ENCODE measurements around the gene PIK3R1. TPM values are rescaled to one million over a fixed set of nuclear protein-coding genes. Genes with fewer than 3 reads are reported as not detected.

PIK3R1 gene
- polyA plus RNA-seq, 1 donor (not counting 4 experiments of a cell fraction or from before 2014, with no cell fraction given) = 16.7 TPM

- Histone ChIP-seq H3K36me3 (ENCODE audit: control insufficient read depth in 2 of 2, extremely low read depth in 1 of 2, insufficient read depth in 2 of 2, low read length in 2 of 2) (peaks cover 12 to 31% of the 10 kb centered on the region in 2 experiments), H3K27me3 (ENCODE audit: control insufficient read depth, extremely low read depth, insufficient read depth, low read length) (no peaks in the 10 kb centered on the region)
- no peak for FAIRE-seq
Observed at GRCh38 chr5:68297656-68298055, 82.1 kb downstream of the PIK3R1 start.

GRCh38 chr5:68298479-68298878, 82.9 kb downstream of the PIK3R1 start:
- no peak overlapping the region for H3K4me3 ChIP-seq (ENCODE audit: control insufficient read depth in 2 of 3, extremely low read depth in 1 of 3, insufficient read depth in 2 of 3, low read depth in 1 of 3, low read length in 3 of 3)
- DNase-seq (ENCODE audit: low read depth, low spot score) = no peak
- H3K27ac ChIP-seq (ENCODE audit: control insufficient read depth, insufficient read depth, low read length) = no peak overlapping the region
- no peaks in the 10 kb centered on the region for H3K79me2 ChIP-seq (ENCODE audit: control insufficient read depth, insufficient read depth, low read length)
- FAIRE-seq = no peak
- no peaks in the 10 kb centered on the region for H3K9me3 ChIP-seq (ENCODE audit: control insufficient read depth, low read depth, low read length)
- H3K27me3 ChIP-seq (ENCODE audit: control insufficient read depth, extremely low read depth, insufficient read depth, low read length) = no peaks in the 10 kb centered on the region
- H3K4me1 ChIP-seq (ENCODE audit: control insufficient read depth, extremely low read depth, insufficient read depth, low read length) = peaks cover 20% of the 10 kb centered on the region
- peaks cover 12 to 31% of the 10 kb centered on the region in 2 experiments for H3K36me3 ChIP-seq (ENCODE audit: control insufficient read depth in 2 of 2, extremely low read depth in 1 of 2, insufficient read depth in 2 of 2, low read length in 2 of 2)
- no peak overlapping the region for H3K9ac ChIP-seq (ENCODE audit: control insufficient read depth, extremely low read depth, insufficient read depth, low read length)
- dilution Hi-C loops (cut with MboI; ENCODE audit: extremely low pct_ligation_motif_present, low sequenced_read_pairs) = no loop called here
- H3K9me1 ChIP-seq (ENCODE audit: control insufficient read depth, extremely low read depth, insufficient read depth, low read length) = peaks cover 6% of the 10 kb centered on the region
- H2AFZ ChIP-seq (ENCODE audit: control insufficient read depth, low read length) = no peak overlapping the region
- no peak overlapping the region for H3K4me2 ChIP-seq (ENCODE audit: control insufficient read depth, extremely low read depth, insufficient read depth, low read depth, low read length)
- no peaks in the 10 kb centered on the region for H4K20me1 ChIP-seq (ENCODE audit: control insufficient read depth, extremely low read depth, insufficient read depth, low read length)
- TF ChIP-seq, protein P1, sequence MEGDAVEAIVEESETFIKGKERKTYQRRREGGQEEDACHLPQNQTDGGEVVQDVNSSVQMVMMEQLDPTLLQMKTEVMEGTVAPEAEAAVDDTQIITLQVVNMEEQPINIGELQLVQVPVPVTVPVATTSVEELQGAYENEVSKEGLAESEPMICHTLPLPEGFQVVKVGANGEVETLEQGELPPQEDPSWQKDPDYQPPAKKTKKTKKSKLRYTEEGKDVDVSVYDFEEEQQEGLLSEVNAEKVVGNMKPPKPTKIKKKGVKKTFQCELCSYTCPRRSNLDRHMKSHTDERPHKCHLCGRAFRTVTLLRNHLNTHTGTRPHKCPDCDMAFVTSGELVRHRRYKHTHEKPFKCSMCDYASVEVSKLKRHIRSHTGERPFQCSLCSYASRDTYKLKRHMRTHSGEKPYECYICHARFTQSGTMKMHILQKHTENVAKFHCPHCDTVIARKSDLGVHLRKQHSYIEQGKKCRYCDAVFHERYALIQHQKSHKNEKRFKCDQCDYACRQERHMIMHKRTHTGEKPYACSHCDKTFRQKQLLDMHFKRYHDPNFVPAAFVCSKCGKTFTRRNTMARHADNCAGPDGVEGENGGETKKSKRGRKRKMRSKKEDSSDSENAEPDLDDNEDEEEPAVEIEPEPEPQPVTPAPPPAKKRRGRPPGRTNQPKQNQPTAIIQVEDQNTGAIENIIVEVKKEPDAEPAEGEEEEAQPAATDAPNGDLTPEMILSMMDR (optimal IDR thresholded peaks at IDR 0.05 in 1 of 3, IDR thresholded peaks at IDR 0.05 in 1 of 3, conservative IDR thresholded peaks at IDR 0.05 in 1 of 3; ENCODE audit: extremely low read depth in 1 of 3, insufficient read depth in 2 of 3, low read length in 3 of 3) = no peak
- no peak for TF ChIP-seq EZH2 (IDR thresholded peaks at IDR 0.05; ENCODE audit: low read length)

More at GRCh38 chr5:68297656-68298055, 82.1 kb downstream of the PIK3R1 start:
- Histone ChIP-seq H3K4me3 (ENCODE audit: control insufficient read depth in 2 of 3, extremely low read depth in 1 of 3, insufficient read depth in 2 of 3, low read depth in 1 of 3, low read length in 3 of 3) (no peak overlapping the region), H4K20me1 (ENCODE audit: control insufficient read depth, extremely low read depth, insufficient read depth, low read length) (no peaks in the 10 kb centered on the region), H3K79me2 (ENCODE audit: control insufficient read depth, insufficient read depth, low read length) (no peaks in the 10 kb centered on the region), H3K4me1 (ENCODE audit: control insufficient read depth, extremely low read depth, insufficient read depth, low read length) (peaks cover 12% of the 10 kb centered on the region), H3K9me1 (ENCODE audit: control insufficient read depth, extremely low read depth, insufficient read depth, low read length) (peaks cover 6% of the 10 kb centered on the region), H3K9ac (ENCODE audit: control insufficient read depth, extremely low read depth, insufficient read depth, low read length) (no peak overlapping the region), H3K4me2 (ENCODE audit: control insufficient read depth, extremely low read depth, insufficient read depth, low read depth, low read length) (no peak overlapping the region), H3K27ac (ENCODE audit: control insufficient read depth, insufficient read depth, low read length) (no peak overlapping the region), H2AFZ (ENCODE audit: control insufficient read depth, low read length) (no peak overlapping the region), H3K9me3 (ENCODE audit: control insufficient read depth, low read depth, low read length) (no peaks in the 10 kb centered on the region)
- no peak for DNase-seq (ENCODE audit: low read depth, low spot score)
- TF ChIP-seq EZH2 (IDR thresholded peaks at IDR 0.05; ENCODE audit: low read length) = no peak
- TF ChIP-seq, protein P1 (optimal IDR thresholded peaks at IDR 0.05 in 1 of 3, IDR thresholded peaks at IDR 0.05 in 1 of 3, conservative IDR thresholded peaks at IDR 0.05 in 1 of 3; ENCODE audit: extremely low read depth in 1 of 3, insufficient read depth in 2 of 3, low read length in 3 of 3) = no peak
- dilution Hi-C loops (cut with MboI; ENCODE audit: extremely low pct_ligation_motif_present, low sequenced_read_pairs) = no loop called here

All from keratinocyte (primary cell).